Spinal cord (tissue), 10 donors: Measurements from ENCODE around the gene HIPK2. TPM values are rescaled to one million over a fixed set of nuclear protein-coding genes. Genes with fewer than 3 reads are reported as not detected.
A peak's percentile ranks its signal among the peaks of the same experiment; 100 is the strongest.
"Not testable (repeated sequence)": the region's sequence is repeated elsewhere in the genome, so short reads cannot be mapped to it uniquely, and the experiment has no call there.

Source experiments
- DNase-seq, 6 donors: peaks; one replicate each; pipeline versions ENCODE4 v3.0.0 to v3.0.0-alpha.2; 2013 to 2015; ENCODE audit warnings: low spot score in 6 of 6, low read depth in 4 of 6
- H3K27ac ChIP-seq: one replicate; pipeline ENCODE4 v1.5.1; 2013; ENCODE audit warnings: low read depth, low read length, control low read depth
- H3K27me3 ChIP-seq: one replicate; pipeline ENCODE4 v1.6.1; 2013; ENCODE audit warnings: low read length; ENCODE audit not compliant: control insufficient read depth, insufficient read depth
- H3K36me3 ChIP-seq: one replicate; pipeline ENCODE4 v1.6.1; 2013; ENCODE audit warnings: low read length; ENCODE audit not compliant: control insufficient read depth, insufficient read depth
- H3K4me1 ChIP-seq: one replicate; pipeline ENCODE4 v1.6.1; 2013; ENCODE audit warnings: low read length; ENCODE audit not compliant: control insufficient read depth, insufficient read depth
- H3K4me3 ChIP-seq: one replicate; pipeline ENCODE4 v1.5.1; 2013; ENCODE audit warnings: low read depth, low read length, control low read depth
- H3K9me3 ChIP-seq: one replicate; pipeline ENCODE4 v1.6.1; 2013; ENCODE audit warnings: low read length; ENCODE audit not compliant: control insufficient read depth, insufficient read depth
- WGBS: methylation state at CpG from one replicate; pipeline ENCODE4 v1.1.5; 2013; ENCODE audit warnings: missing lambda C conversion rate; ENCODE audit not compliant: insufficient coverage; 5-methylcytosine and 5-hydroxymethylcytosine counted together
- polyA plus RNA-seq, 2 donors: library from polyadenylated mRNA; unstranded; fragments of 120-200 nt; gene quantifications; one replicate each; pipeline ENCODE4 v1.2.1, GENCODE V29; 2013; ENCODE audit not compliant: insufficient read length in 2 of 2
- total RNA-seq, 2 donors: library from RNA; depleted of rRNA in 1 of 2; stranded (reverse); fragments of 120-200 nt in 1 of 2; fragments of >200 nt in 1 of 2; gene quantifications; one replicate each; pipeline versions ENCODE4 v1.2.3 to v1.2.4, GENCODE V29; 2013 to 2014
- donor health status: healthy.

The HIPK2 gene
- total and polyA plus RNA-seq, 4 donors, result 52.6 to 142 (median 68.6) TPM

DNA sequence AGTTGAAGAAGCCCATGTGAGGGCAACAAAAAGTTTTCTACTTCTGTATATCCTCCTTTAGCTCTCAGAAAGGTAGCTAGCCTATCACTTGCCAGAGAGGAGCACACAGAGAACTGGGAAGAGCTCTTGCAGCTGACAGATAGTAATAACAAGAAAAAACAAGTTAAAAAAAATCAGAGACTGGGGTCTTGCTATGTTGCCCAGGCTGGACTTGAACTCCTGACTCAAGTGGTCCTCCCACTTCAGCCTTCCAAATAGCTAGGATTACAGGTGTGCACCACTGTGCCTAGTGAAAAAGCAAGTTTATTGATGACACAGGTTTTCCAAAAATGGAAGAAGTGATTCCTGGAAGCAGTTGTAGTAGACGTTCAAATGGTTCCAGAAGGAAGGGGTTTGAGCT is 160.7 kb downstream of the HIPK2 start:
- WGBS, result 100% methylated on average over 1 of the region's 1 CpG
- Histone ChIP-seq H3K4me1 (peaks cover 4% of the 10 kb centered on the region), H3K27ac (no peak overlapping the region), H3K9me3 (no peaks in the 10 kb centered on the region), H3K27me3 (no peaks in the 10 kb centered on the region), H3K4me3 (no peak overlapping the region), H3K36me3 (peaks cover 37% of the 10 kb centered on the region)
- DNase-seq, result no peak

GRCh38 chr7:139614886-139615285 is 162.9 kb downstream of the HIPK2 start:
- WGBS, result 91% methylated on average over 4 of the region's 5 CpGs
- Histone ChIP-seq H3K9me3 (no peaks in the 10 kb centered on the region), H3K27ac (no peak overlapping the region), H3K36me3 (peaks cover 31% of the 10 kb centered on the region), H3K4me3 (no peak overlapping the region), H3K27me3 (no peaks in the 10 kb centered on the region), H3K4me1 (peaks cover 4% of the 10 kb centered on the region)
- no peak for DNase-seq

DNA sequence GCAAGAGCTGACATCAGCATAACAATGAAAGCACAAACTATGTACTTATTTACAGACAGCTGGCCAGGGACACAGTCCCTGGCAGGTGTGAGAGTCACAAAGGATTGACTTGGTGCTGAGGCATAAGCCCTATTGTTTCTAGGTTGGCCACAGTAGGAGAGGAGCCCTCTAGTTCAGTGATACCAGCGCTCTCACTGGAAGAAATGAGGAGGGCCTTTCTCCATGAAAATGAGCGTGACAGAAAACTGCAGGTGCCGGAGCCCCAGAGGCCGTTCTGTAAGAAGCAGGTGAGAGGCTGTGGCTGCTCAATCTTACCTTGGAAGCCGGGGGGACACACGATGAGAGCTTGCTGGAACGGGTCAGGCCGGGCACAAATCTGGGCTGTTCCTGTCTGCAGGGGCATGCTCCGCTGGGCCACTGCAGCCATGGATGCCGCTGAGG is 163.8 kb downstream of the HIPK2 start:
- Histone ChIP-seq H3K9me3 (no peaks in the 10 kb centered on the region), H3K36me3 (peaks cover 26% of the 10 kb centered on the region), H3K4me1 (peaks cover 4% of the 10 kb centered on the region), H3K27me3 (no peaks in the 10 kb centered on the region), H3K27ac (no peak overlapping the region), H3K4me3 (no peak overlapping the region)
- 44% methylated on average over 8 of the region's 10 CpGs for WGBS
- peak in 1 of 6 donors; percentile 51 for DNase-seq

- 100% methylated on average over 1 of the region's 2 CpGs for WGBS
Observed at GRCh38 chr7:139611556-139611955, 166.2 kb downstream of the HIPK2 start.

DNA sequence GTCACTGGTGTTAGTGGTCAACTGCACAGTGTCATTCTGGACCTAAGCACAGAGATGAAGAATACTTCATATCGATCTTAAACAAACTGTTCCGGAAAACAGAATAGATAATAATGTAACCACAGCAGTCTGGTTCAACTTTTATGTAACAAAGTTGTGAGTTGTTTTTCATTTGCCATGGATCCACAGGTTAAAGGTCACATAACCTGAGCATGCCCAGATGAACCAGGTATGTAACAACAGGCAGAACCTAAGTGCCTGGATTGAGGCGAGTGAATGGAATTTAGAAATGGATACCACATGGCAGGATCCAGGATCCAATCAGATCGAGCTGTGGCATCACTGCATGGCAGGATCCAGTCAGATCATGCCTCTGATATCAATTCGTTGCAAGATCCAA is 167.2 kb downstream of the HIPK2 start:
- 86% methylated on average over 3 of the region's 5 CpGs for WGBS
- no peaks in the 10 kb centered on the region for H3K9me3 ChIP-seq
- no peak overlapping the region for H3K27ac ChIP-seq
- peaks cover 18% of the 10 kb centered on the region for H3K36me3 ChIP-seq
- H3K4me1 ChIP-seq, result peaks cover 4% of the 10 kb centered on the region
- H3K4me3 ChIP-seq, result no peak overlapping the region
- DNase-seq, result no peak
- H3K27me3 ChIP-seq, result no peaks in the 10 kb centered on the region

More at GRCh38 chr7:139611556-139611955, 166.2 kb downstream of the HIPK2 start:
- H3K4me1 ChIP-seq, H3K27me3 ChIP-seq, DNase-seq, H3K9me3 ChIP-seq, H3K27ac ChIP-seq, H3K4me3 ChIP-seq: not testable (repeated sequence)
- H3K36me3 ChIP-seq, result peaks cover 22% of the 10 kb centered on the region

DNA sequence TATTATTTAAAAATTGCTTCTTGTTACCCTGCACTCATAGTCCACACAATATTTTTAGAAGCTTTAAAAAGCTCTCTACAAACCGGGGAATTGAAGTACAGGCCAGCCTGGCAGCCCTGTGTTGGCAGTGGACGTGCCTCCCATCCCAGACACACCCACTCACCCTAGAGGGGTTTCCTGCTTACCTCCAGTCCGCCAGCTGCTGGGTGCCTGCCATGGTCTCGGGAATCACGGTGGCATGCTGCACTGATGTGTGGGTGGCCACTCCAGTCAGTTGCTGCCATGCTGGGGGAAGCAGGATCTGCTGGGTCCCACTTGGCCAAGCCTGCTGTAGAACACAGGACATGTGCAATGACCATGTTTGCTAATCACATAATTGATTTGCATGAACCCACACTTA is 173.9 kb downstream of the HIPK2 start:
- no peaks in the 10 kb centered on the region for H3K27me3 ChIP-seq
- 84% methylated on average over 4 of the region's 5 CpGs for WGBS
- no peak overlapping the region for H3K27ac ChIP-seq
- H3K36me3 ChIP-seq, result peaks cover 32% of the 10 kb centered on the region
- H3K9me3 ChIP-seq, result no peaks in the 10 kb centered on the region
- peaks cover 3% of the 10 kb centered on the region for H3K4me1 ChIP-seq
- no peak overlapping the region for H3K4me3 ChIP-seq
- DNase-seq, result no peak

DNA sequence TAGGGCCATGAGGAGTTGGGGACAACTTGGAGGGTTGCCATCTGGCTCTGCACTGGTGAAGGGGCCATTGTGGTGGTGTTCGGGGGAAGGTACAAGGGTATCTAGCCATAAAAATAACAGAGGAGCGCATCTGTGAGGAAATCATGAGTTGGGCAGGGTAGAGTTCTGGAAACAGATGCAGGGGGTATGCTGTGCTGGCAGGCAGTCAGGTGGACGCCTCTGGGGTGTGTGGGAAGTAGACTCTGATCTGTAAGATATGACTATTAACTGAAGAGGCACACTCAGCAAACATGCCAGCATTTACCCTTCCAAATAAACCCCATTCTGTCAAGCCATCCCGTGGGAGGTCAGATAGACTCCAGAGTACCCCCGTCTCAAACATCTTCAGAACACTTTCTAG is 174.5 kb downstream of the HIPK2 start:
- Histone ChIP-seq H3K36me3 (peaks cover 32% of the 10 kb centered on the region), H3K9me3 (no peaks in the 10 kb centered on the region), H3K4me1 (peaks cover 3% of the 10 kb centered on the region), H3K27me3 (no peaks in the 10 kb centered on the region), H3K27ac (no peak overlapping the region), H3K4me3 (no peak overlapping the region)
- WGBS, result 52% methylated on average over 3 of the region's 5 CpGs
- no peak for DNase-seq

DNA sequence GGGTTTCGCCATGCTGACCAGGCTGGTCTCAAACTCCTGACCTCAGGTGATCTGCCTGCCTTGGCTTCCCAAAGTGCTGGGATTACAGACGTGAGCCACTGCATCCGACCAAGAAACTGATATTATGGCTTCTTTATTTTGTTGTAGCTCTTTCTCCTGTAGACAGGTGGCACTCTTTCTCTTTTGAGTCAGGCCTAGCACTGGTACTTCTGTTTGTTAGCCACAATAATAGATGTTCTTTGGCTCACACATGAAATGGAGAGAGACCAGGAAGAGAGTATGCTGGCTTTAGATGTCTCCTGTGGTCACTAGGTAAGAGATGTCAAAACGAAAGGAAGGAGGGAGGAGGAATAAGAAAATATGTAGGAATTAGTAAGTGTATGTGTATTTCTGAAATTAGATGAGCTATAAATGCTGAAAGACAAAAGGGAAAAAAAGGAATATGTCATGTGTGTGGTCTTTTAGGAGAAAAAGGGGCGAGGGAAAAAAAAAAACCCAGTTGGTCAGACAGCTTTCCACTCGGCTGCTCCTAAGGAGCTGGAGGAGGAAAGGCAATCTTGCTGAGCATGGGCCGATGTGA is 175.6 kb downstream of the HIPK2 start:
- peak in 5 of 6 donors; percentile 20 to 90 (median 38) for DNase-seq
- Histone ChIP-seq H3K9me3 (no peaks in the 10 kb centered on the region), H3K27ac (no peak overlapping the region), H3K27me3 (no peaks in the 10 kb centered on the region), H3K4me3 (no peak overlapping the region), H3K4me1 (peaks cover 3% of the 10 kb centered on the region), H3K36me3 (peaks cover 32% of the 10 kb centered on the region)
- WGBS, result 51% methylated on average over 6 of the region's 7 CpGs

DNA sequence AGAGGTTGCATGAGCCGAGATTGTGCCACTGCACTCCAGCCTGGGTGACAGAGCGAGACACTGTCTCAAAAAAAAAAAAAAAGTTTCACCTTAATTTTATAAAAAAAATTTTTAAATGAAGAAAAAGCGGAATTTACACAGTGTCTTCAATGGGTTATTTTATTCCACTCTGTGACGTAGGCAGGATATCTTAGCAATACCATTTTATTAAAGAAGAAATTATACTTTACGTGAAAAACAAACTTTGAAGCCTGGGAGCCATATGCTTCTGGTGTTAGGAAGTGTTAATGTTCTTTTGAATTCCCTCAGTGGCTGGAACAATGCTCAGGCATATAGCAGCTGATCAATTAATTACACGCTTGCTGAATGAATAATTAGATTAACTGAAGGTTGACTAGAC is 176.6 kb downstream of the HIPK2 start:
- peaks cover 41% of the 10 kb centered on the region for H3K36me3 ChIP-seq
- no peaks in the 10 kb centered on the region for H3K9me3 ChIP-seq
- peaks cover 3% of the 10 kb centered on the region for H3K4me1 ChIP-seq
- H3K27me3 ChIP-seq, result no peaks in the 10 kb centered on the region
- WGBS, result no CpG with 5 or more reads among the region's 6 CpGs
- no peak overlapping the region for H3K27ac ChIP-seq
- DNase-seq, result no peak
- no peak overlapping the region for H3K4me3 ChIP-seq

DNA sequence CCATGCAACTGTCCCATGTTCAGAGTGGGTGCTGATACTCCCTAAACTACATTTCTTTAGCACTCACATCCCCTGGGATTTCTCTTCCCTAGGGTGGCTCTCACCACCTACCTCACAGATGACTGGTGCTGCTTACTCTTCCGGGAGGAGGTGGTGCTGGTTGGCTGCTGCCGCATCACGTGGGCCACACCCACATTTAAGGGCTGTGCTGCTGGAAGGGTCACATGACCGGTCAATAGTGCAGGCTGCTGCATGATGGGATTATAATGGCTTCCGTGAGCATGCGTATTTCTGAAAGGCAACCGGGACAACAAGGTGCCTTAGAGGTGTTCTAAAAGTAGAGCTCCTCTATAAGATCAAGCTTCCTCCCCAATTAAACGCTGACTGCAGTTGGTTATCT is 177.5 kb downstream of the HIPK2 start:
- Histone ChIP-seq H3K27me3 (no peaks in the 10 kb centered on the region), H3K27ac (no peak overlapping the region), H3K36me3 (peaks cover 48% of the 10 kb centered on the region), H3K4me3 (no peak overlapping the region), H3K4me1 (peaks cover 6% of the 10 kb centered on the region), H3K9me3 (no peaks in the 10 kb centered on the region)
- WGBS, result 100% methylated on average over 6 of the region's 8 CpGs
- no peak for DNase-seq
